GM18951 (cell line): Measurements from ENCODE around the gene EML6.
"Not testable (repeated sequence)": the region's sequence is repeated elsewhere in the genome, so short reads cannot be mapped to it uniquely, and the experiment has no call there.

Source experiments
- POLR2A ChIP-seq: IDR thresholded peaks from 4 replicates; pipeline ENCODE4 v1.6.1; 2011; ENCODE audit warnings: mild to moderate bottlenecking; ENCODE audit not compliant: insufficient read length, insufficient read depth; ENCODE audit errors: extremely low read depth
- in situ Hi-C: fragments of 300-500 bp; cut with MboI; formaldehyde crosslinking; loops from one replicate; pipeline ENCODE4 v1.12.0; 2022; ENCODE audit warnings: low sequenced_read_pairs, mixed read lengths, inconsistent platforms; ENCODE audit not compliant: unreplicated experiment

EML6 gene

GRCh38 chr2:54840559-54841468 lies 117.4 kb downstream of the EML6 start:
- in situ Hi-C loops = no loop called here
- no peak for TF ChIP-seq POLR2A

- in situ Hi-C loops = not testable (repeated sequence)
These were observed 118.0 kb downstream of the EML6 start for GRCh38 chr2:54841500-54841899.

- in situ Hi-C loops = no loop called here
- no peak for TF ChIP-seq POLR2A
These were observed 121.6 kb downstream of the EML6 start for GRCh38 chr2:54845094-54845493.

- no peak for TF ChIP-seq POLR2A
- in situ Hi-C loops = no loop called here
These were observed 122.1 kb downstream of the EML6 start for GRCh38 chr2:54845514-54845913.

GRCh38 chr2:54850171-54851122 lies 127.0 kb downstream of the EML6 start:
- in situ Hi-C loops = no loop called here
- no peak for TF ChIP-seq POLR2A

- TF ChIP-seq POLR2A = no peak
- in situ Hi-C loops = no loop called here
These were observed 130.3 kb downstream of the EML6 start for GRCh38 chr2:54853616-54854310.

GRCh38 chr2:54855434-54855833 lies 132.0 kb downstream of the EML6 start:
- in situ Hi-C loops = no loop called here
- no peak for TF ChIP-seq POLR2A

GRCh38 chr2:54858021-54858681 lies 134.7 kb downstream of the EML6 start:
- in situ Hi-C loops = no loop called here
- no peak for TF ChIP-seq POLR2A

GRCh38 chr2:54859416-54859815 lies 136.0 kb downstream of the EML6 start:
- in situ Hi-C loops = no loop called here
- no peak for TF ChIP-seq POLR2A

- TF ChIP-seq POLR2A = no peak
- in situ Hi-C loops = no loop called here
These were observed 136.7 kb downstream of the EML6 start for GRCh38 chr2:54859997-54860701.

GRCh38 chr2:54862229-54862628 lies 138.8 kb downstream of the EML6 start:
- no peak for TF ChIP-seq POLR2A
- in situ Hi-C loops = no loop called here

GRCh38 chr2:54862742-54863141 lies 139.3 kb downstream of the EML6 start:
- TF ChIP-seq POLR2A = no peak
- in situ Hi-C loops = no loop called here
